ENCODE measurements around the gene TMEM131.

TMEM131 gene

GRCh38 chr2:97733341-97734035, 262.3 kb downstream of the TMEM131 start:
- no peak overlapping the region for H3K4me3 ChIP-seq (ENCODE audit: insufficient read depth in 1 of 2, low read depth in 1 of 2, low read length in 2 of 2)
- H2BK12ac ChIP-seq (ENCODE audit: low read length in 2 of 2), result no peak overlapping the region
- H3K4ac ChIP-seq (ENCODE audit: low read depth in 1 of 2, low read length in 2 of 2), result no peak overlapping the region
- H2BK120ac ChIP-seq (ENCODE audit: low read depth, low read length), result no peak overlapping the region
- H2BK5ac ChIP-seq (ENCODE audit: low read depth, low read length, poor library complexity, severe bottlenecking), result no peak overlapping the region
- WGBS, result 87% methylated on average over 20 of the region's 20 CpGs
- H4K91ac ChIP-seq (ENCODE audit: low read length), result no peak overlapping the region
- no peaks in the 10 kb centered on the region for H3K4me1 ChIP-seq (ENCODE audit: control insufficient read depth, insufficient read depth, low read depth, low read length)
- no peak for DNase-seq
- peaks cover 11% of the 10 kb centered on the region for H3K9me3 ChIP-seq (ENCODE audit: control insufficient read depth, low read length)
- H3K18ac ChIP-seq (ENCODE audit: low read depth in 1 of 2, low read length in 2 of 2), result no peak overlapping the region
- H3K23ac ChIP-seq (ENCODE audit: low read length in 2 of 2), result no peak overlapping the region
- H3K27me3 ChIP-seq (ENCODE audit: control insufficient read depth in 1 of 2, insufficient read depth in 1 of 2, low read length in 2 of 2), result peaks cover 0 to 15% of the 10 kb centered on the region in 2 experiments
- no peaks in the 10 kb centered on the region for H3K79me1 ChIP-seq (replicated peaks; ENCODE audit: low read length, poor library complexity, severe bottlenecking)
- H2BK15ac ChIP-seq (ENCODE audit: low read depth, poor library complexity, severe bottlenecking), result no peak overlapping the region
- no peak overlapping the region for H3K9ac ChIP-seq (ENCODE audit: low read length)
- no peaks in the 10 kb centered on the region for H3K36me3 ChIP-seq (ENCODE audit: control insufficient read depth in 1 of 2, insufficient read depth in 2 of 2, low read depth in 1 of 2, low read length in 2 of 2)
- H3K27ac ChIP-seq (ENCODE audit: low read length, poor library complexity, severe bottlenecking), result no peak overlapping the region
- H3K14ac ChIP-seq (ENCODE audit: low read length in 2 of 2), result no peak overlapping the region
- no peak overlapping the region for H3K4me2 ChIP-seq (ENCODE audit: low read length, poor library complexity, severe bottlenecking)
- no peak overlapping the region for H4K8ac ChIP-seq (ENCODE audit: low read length)
- no peak overlapping the region for H2AK5ac ChIP-seq (ENCODE audit: low read length, severe bottlenecking)
- no peak overlapping the region for H2AFZ ChIP-seq (ENCODE audit: low read depth, low read length)

GRCh38 chr2:97732436-97733340, 263.1 kb downstream of the TMEM131 start:
- no peak overlapping the region for H3K4ac ChIP-seq (ENCODE audit: low read depth in 1 of 2, low read length in 2 of 2)
- H2AFZ ChIP-seq (ENCODE audit: low read depth, low read length), result no peak overlapping the region
- H3K36me3 ChIP-seq (ENCODE audit: control insufficient read depth in 1 of 2, insufficient read depth in 2 of 2, low read depth in 1 of 2, low read length in 2 of 2), result no peaks in the 10 kb centered on the region
- no peak overlapping the region for H3K23ac ChIP-seq (ENCODE audit: low read length in 2 of 2)
- H2AK5ac ChIP-seq (ENCODE audit: low read length, severe bottlenecking), result no peak overlapping the region
- 91% methylated on average over 27 of the region's 28 CpGs for WGBS
- H3K27ac ChIP-seq (ENCODE audit: low read length, poor library complexity, severe bottlenecking), result no peak overlapping the region
- no peak overlapping the region for H2BK15ac ChIP-seq (ENCODE audit: low read depth, poor library complexity, severe bottlenecking)
- H3K14ac ChIP-seq (ENCODE audit: low read length in 2 of 2), result no peak overlapping the region
- no peak overlapping the region for H2BK12ac ChIP-seq (ENCODE audit: low read length in 2 of 2)
- H2BK5ac ChIP-seq (ENCODE audit: low read depth, low read length, poor library complexity, severe bottlenecking), result no peak overlapping the region
- DNase-seq, result no peak
- no peak overlapping the region for H3K9ac ChIP-seq (ENCODE audit: low read length)
- H3K79me1 ChIP-seq (replicated peaks; ENCODE audit: low read length, poor library complexity, severe bottlenecking), result no peaks in the 10 kb centered on the region
- H2BK120ac ChIP-seq (ENCODE audit: low read depth, low read length), result no peak overlapping the region
- no peak overlapping the region for H4K8ac ChIP-seq (ENCODE audit: low read length)
- no peak overlapping the region for H3K4me3 ChIP-seq (ENCODE audit: insufficient read depth in 1 of 2, low read depth in 1 of 2, low read length in 2 of 2)
- no peak overlapping the region for H3K18ac ChIP-seq (ENCODE audit: low read depth in 1 of 2, low read length in 2 of 2)
- H3K4me1 ChIP-seq (ENCODE audit: control insufficient read depth, insufficient read depth, low read depth, low read length), result no peaks in the 10 kb centered on the region
- H3K9me3 ChIP-seq (ENCODE audit: control insufficient read depth, low read length), result peaks cover 11% of the 10 kb centered on the region
- H3K4me2 ChIP-seq (ENCODE audit: low read length, poor library complexity, severe bottlenecking), result no peak overlapping the region
- H3K27me3 ChIP-seq (ENCODE audit: control insufficient read depth in 1 of 2, insufficient read depth in 1 of 2, low read length in 2 of 2), result peaks cover 0 to 10% of the 10 kb centered on the region in 2 experiments
- no peak overlapping the region for H4K91ac ChIP-seq (ENCODE audit: low read length)

GRCh38 chr2:97731274-97732020, 264.3 kb downstream of the TMEM131 start:
- Histone ChIP-seq H3K4me2 (ENCODE audit: low read length, poor library complexity, severe bottlenecking) (no peak overlapping the region), H3K4ac (ENCODE audit: low read depth in 1 of 2, low read length in 2 of 2) (no peak overlapping the region), H2BK5ac (ENCODE audit: low read depth, low read length, poor library complexity, severe bottlenecking) (no peak overlapping the region), H3K9me3 (ENCODE audit: control insufficient read depth, low read length) (peaks cover 11% of the 10 kb centered on the region), H3K18ac (ENCODE audit: low read depth in 1 of 2, low read length in 2 of 2) (no peak overlapping the region), H3K36me3 (ENCODE audit: control insufficient read depth in 1 of 2, insufficient read depth in 2 of 2, low read depth in 1 of 2, low read length in 2 of 2) (no peaks in the 10 kb centered on the region), H3K4me1 (ENCODE audit: control insufficient read depth, insufficient read depth, low read depth, low read length) (no peaks in the 10 kb centered on the region), H2AFZ (ENCODE audit: low read depth, low read length) (no peak overlapping the region), H2AK5ac (ENCODE audit: low read length, severe bottlenecking) (no peak overlapping the region), H3K9ac (ENCODE audit: low read length) (no peak overlapping the region), H3K27me3 (ENCODE audit: control insufficient read depth in 1 of 2, insufficient read depth in 1 of 2, low read length in 2 of 2) (peaks cover 0 to 8% of the 10 kb centered on the region in 2 experiments), H3K14ac (ENCODE audit: low read length in 2 of 2) (peak overlapping the region in 1 of 2 experiments; percentile 84), H4K91ac (ENCODE audit: low read length) (peak overlapping the region; percentile 57), H3K4me3 (ENCODE audit: insufficient read depth in 1 of 2, low read depth in 1 of 2, low read length in 2 of 2) (no peak overlapping the region), H4K8ac (ENCODE audit: low read length) (no peak overlapping the region), H2BK120ac (ENCODE audit: low read depth, low read length) (no peak overlapping the region), H2BK12ac (ENCODE audit: low read length in 2 of 2) (no peak overlapping the region), H2BK15ac (ENCODE audit: low read depth, poor library complexity, severe bottlenecking) (no peak overlapping the region), H3K23ac (ENCODE audit: low read length in 2 of 2) (no peak overlapping the region), H3K27ac (ENCODE audit: low read length, poor library complexity, severe bottlenecking) (no peak overlapping the region), H3K79me1 (replicated peaks; ENCODE audit: low read length, poor library complexity, severe bottlenecking) (no peaks in the 10 kb centered on the region)
- WGBS, result 90% methylated on average over 12 of the region's 12 CpGs
- no peak for DNase-seq

- 100% methylated on average over 1 of the region's 1 CpG for WGBS
- DNase-seq, result peak; percentile 28
- Histone ChIP-seq H3K23ac (ENCODE audit: low read length in 2 of 2) (no peak overlapping the region), H3K4me1 (ENCODE audit: control insufficient read depth, insufficient read depth, low read depth, low read length) (no peaks in the 10 kb centered on the region), H3K18ac (ENCODE audit: low read depth in 1 of 2, low read length in 2 of 2) (no peak overlapping the region), H3K4ac (ENCODE audit: low read depth in 1 of 2, low read length in 2 of 2) (no peak overlapping the region), H4K91ac (ENCODE audit: low read length) (no peak overlapping the region), H3K9me3 (ENCODE audit: control insufficient read depth, low read length) (peaks cover 11% of the 10 kb centered on the region), H3K27me3 (ENCODE audit: control insufficient read depth in 1 of 2, insufficient read depth in 1 of 2, low read length in 2 of 2) (peaks cover 0 to 8% of the 10 kb centered on the region in 2 experiments), H3K27ac (ENCODE audit: low read length, poor library complexity, severe bottlenecking) (no peak overlapping the region), H3K4me2 (ENCODE audit: low read length, poor library complexity, severe bottlenecking) (no peak overlapping the region), H2BK12ac (ENCODE audit: low read length in 2 of 2) (no peak overlapping the region), H4K8ac (ENCODE audit: low read length) (no peak overlapping the region), H2AFZ (ENCODE audit: low read depth, low read length) (no peak overlapping the region), H3K14ac (ENCODE audit: low read length in 2 of 2) (no peak overlapping the region), H3K36me3 (ENCODE audit: control insufficient read depth in 1 of 2, insufficient read depth in 2 of 2, low read depth in 1 of 2, low read length in 2 of 2) (no peaks in the 10 kb centered on the region), H2BK120ac (ENCODE audit: low read depth, low read length) (no peak overlapping the region), H2BK15ac (ENCODE audit: low read depth, poor library complexity, severe bottlenecking) (no peak overlapping the region), H2BK5ac (ENCODE audit: low read depth, low read length, poor library complexity, severe bottlenecking) (no peak overlapping the region), H3K9ac (ENCODE audit: low read length) (no peak overlapping the region), H2AK5ac (ENCODE audit: low read length, severe bottlenecking) (no peak overlapping the region), H3K4me3 (ENCODE audit: insufficient read depth in 1 of 2, low read depth in 1 of 2, low read length in 2 of 2) (no peak overlapping the region), H3K79me1 (replicated peaks; ENCODE audit: low read length, poor library complexity, severe bottlenecking) (no peaks in the 10 kb centered on the region)
These were observed 265.5 kb downstream of the TMEM131 start for GRCh38 chr2:97730245-97730644.
